ENCODE measurements around the gene CACHD1. TPM values are rescaled to one million over a fixed set of nuclear protein-coding genes. Genes with fewer than 3 reads are reported as not detected.
A peak's percentile ranks its signal among the peaks of the same experiment; 100 is the strongest.
"Not testable (repeated sequence)": the region's sequence is repeated elsewhere in the genome, so short reads cannot be mapped to it uniquely, and the experiment has no call there.

CACHD1 gene
- total RNA-seq, 2 experiments from 2014 or later: 0.27 to 0.33 TPM

- H3K4me3 Mint-ChIP-seq: no peak overlapping the region
- H3K9me3 Mint-ChIP-seq: no peaks in the 10 kb centered on the region
- no peaks in the 10 kb centered on the region for H3K27me3 Mint-ChIP-seq
- POLR2A ChIA-PET: no interaction called here
- H3K27ac Mint-ChIP-seq: no peak overlapping the region
- no peaks in the 10 kb centered on the region for H3K36me3 Mint-ChIP-seq
- CTCF ChIA-PET: no interaction called here
- intact Hi-C loops (cut with micrococcal nuclease): no loop called here
- DNase-seq: no peak
- H3K4me1 Mint-ChIP-seq (ENCODE audit: low read depth): no peaks in the 10 kb centered on the region
Measured at GRCh38 chr1:64597113-64597512, 127.2 kb downstream of the CACHD1 start.

- Mint-ChIP-seq H3K27me3 (no peaks in the 10 kb centered on the region), H3K4me1 (ENCODE audit: low read depth) (no peaks in the 10 kb centered on the region), H3K9me3 (no peaks in the 10 kb centered on the region), H3K4me3 (no peak overlapping the region), H3K27ac (no peak overlapping the region), H3K36me3 (no peaks in the 10 kb centered on the region)
- intact Hi-C loops (cut with micrococcal nuclease): no loop called here
- POLR2A ChIA-PET: no interaction called here
- CTCF ChIA-PET: no interaction called here
- no peak for DNase-seq
Measured at GRCh38 chr1:64598100-64598571, 128.2 kb downstream of the CACHD1 start.

- Mint-ChIP-seq H3K36me3 (no peaks in the 10 kb centered on the region), H3K27ac (no peak overlapping the region), H3K9me3 (no peaks in the 10 kb centered on the region), H3K27me3 (no peaks in the 10 kb centered on the region), H3K4me1 (ENCODE audit: low read depth) (no peaks in the 10 kb centered on the region), H3K4me3 (no peak overlapping the region)
- intact Hi-C loops (cut with micrococcal nuclease): no loop called here
- CTCF ChIA-PET: no interaction called here
- DNase-seq: no peak
- POLR2A ChIA-PET: no interaction called here
Measured at GRCh38 chr1:64599242-64599641, 129.3 kb downstream of the CACHD1 start.

- ChIA-PET CTCF (interaction anchor here (0.5 to 0.6 kb wide), 2 partner anchors 9 to 459 kb away, joined by 3 to 4 read pairs; no protein-coding TSS in a partner anchor), POLR2A (no interaction called here)
- H3K27me3 Mint-ChIP-seq: peaks cover 2% of the 10 kb centered on the region
- DNase-seq: no peak
- H3K36me3 Mint-ChIP-seq: no peaks in the 10 kb centered on the region
- H3K4me1 Mint-ChIP-seq (ENCODE audit: low read depth): no peaks in the 10 kb centered on the region
- H3K4me3 Mint-ChIP-seq: no peak overlapping the region
- H3K27ac Mint-ChIP-seq: no peak overlapping the region
- intact Hi-C loops (cut with micrococcal nuclease): no loop called here
- no peaks in the 10 kb centered on the region for H3K9me3 Mint-ChIP-seq
Measured at GRCh38 chr1:64601207-64601606, 131.3 kb downstream of the CACHD1 start.

- CTCF ChIA-PET: no interaction called here
- POLR2A ChIA-PET: no interaction called here
- peaks cover 14% of the 10 kb centered on the region for H3K9me3 Mint-ChIP-seq
Measured at GRCh38 chr1:64608005-64608650, 138.2 kb downstream of the CACHD1 start.

GRCh38 chr1:64608651-64609048 lies 138.7 kb downstream of the CACHD1 start:
- no peak for DNase-seq
- Mint-ChIP-seq H3K4me3 (no peak overlapping the region), H3K9me3 (peaks cover 14% of the 10 kb centered on the region), H3K27me3 (peaks cover 3% of the 10 kb centered on the region), H3K4me1 (ENCODE audit: low read depth) (no peaks in the 10 kb centered on the region), H3K36me3 (peaks cover 1% of the 10 kb centered on the region), H3K27ac (no peak overlapping the region)
- CTCF ChIA-PET: no interaction called here
- POLR2A ChIA-PET: no interaction called here
- intact Hi-C loops (cut with micrococcal nuclease): no loop called here

More at GRCh38 chr1:64608005-64608650, 138.2 kb downstream of the CACHD1 start:
- peaks cover 3% of the 10 kb centered on the region for H3K27me3 Mint-ChIP-seq
- H3K4me1 Mint-ChIP-seq (ENCODE audit: low read depth): no peaks in the 10 kb centered on the region
- intact Hi-C loops (cut with micrococcal nuclease): no loop called here
- no peak overlapping the region for H3K27ac Mint-ChIP-seq
- no peak for DNase-seq
- peaks cover 1% of the 10 kb centered on the region for H3K36me3 Mint-ChIP-seq
- H3K4me3 Mint-ChIP-seq: no peak overlapping the region

- CTCF ChIA-PET; intact Hi-C loops (cut with micrococcal nuclease); H3K27me3 Mint-ChIP-seq; POLR2A ChIA-PET; DNase-seq; H3K27ac Mint-ChIP-seq; H3K4me1 Mint-ChIP-seq (ENCODE audit: low read depth); H3K4me3 Mint-ChIP-seq; H3K36me3 Mint-ChIP-seq: not testable (repeated sequence)
- peaks cover 14% of the 10 kb centered on the region for H3K9me3 Mint-ChIP-seq
Measured at GRCh38 chr1:64610950-64611349, 141.0 kb downstream of the CACHD1 start.

- H3K36me3 Mint-ChIP-seq: no peaks in the 10 kb centered on the region
- peaks cover 8% of the 10 kb centered on the region for H3K27me3 Mint-ChIP-seq
- no peak for DNase-seq
- ChIA-PET CTCF (interaction anchor here (0.5 to 0.6 kb wide), 2 partner anchors 47 to 624 kb away, joined by 3 read pairs; no protein-coding TSS in a partner anchor), POLR2A (no interaction called here)
- intact Hi-C loops (cut with micrococcal nuclease): no loop called here
- H3K4me3 Mint-ChIP-seq: no peak overlapping the region
- no peak overlapping the region for H3K27ac Mint-ChIP-seq
- H3K4me1 Mint-ChIP-seq (ENCODE audit: low read depth): no peaks in the 10 kb centered on the region
- peaks cover 7% of the 10 kb centered on the region for H3K9me3 Mint-ChIP-seq
Measured at GRCh38 chr1:64616039-64616438, 146.1 kb downstream of the CACHD1 start.

GRCh38 chr1:64623750-64624191 lies 153.8 kb downstream of the CACHD1 start:
- no peaks in the 10 kb centered on the region for H3K9me3 Mint-ChIP-seq
- H3K36me3 Mint-ChIP-seq: no peaks in the 10 kb centered on the region
- ChIA-PET CTCF (no interaction called here), POLR2A (no interaction called here)
- intact Hi-C loops (cut with micrococcal nuclease): no loop called here
- peak; percentile 28 for DNase-seq
- H3K4me3 Mint-ChIP-seq: no peak overlapping the region
- no peaks in the 10 kb centered on the region for H3K4me1 Mint-ChIP-seq (ENCODE audit: low read depth)
- H3K27me3 Mint-ChIP-seq: peaks cover 6% of the 10 kb centered on the region
- H3K27ac Mint-ChIP-seq: no peak overlapping the region

- peak; percentile 10 for DNase-seq
- intact Hi-C loops (cut with micrococcal nuclease): no loop called here
- Mint-ChIP-seq H3K4me1 (ENCODE audit: low read depth) (no peaks in the 10 kb centered on the region), H3K9me3 (no peaks in the 10 kb centered on the region), H3K36me3 (no peaks in the 10 kb centered on the region), H3K27me3 (peaks cover 6% of the 10 kb centered on the region), H3K4me3 (no peak overlapping the region), H3K27ac (no peak overlapping the region)
- POLR2A ChIA-PET: no interaction called here
- CTCF ChIA-PET: no interaction called here
Measured at GRCh38 chr1:64624218-64624713, 154.3 kb downstream of the CACHD1 start.

- Mint-ChIP-seq H3K36me3 (no peaks in the 10 kb centered on the region), H3K9me3 (no peaks in the 10 kb centered on the region), H3K27me3 (peaks cover 6% of the 10 kb centered on the region), H3K4me1 (ENCODE audit: low read depth) (no peaks in the 10 kb centered on the region), H3K4me3 (no peak overlapping the region), H3K27ac (no peak overlapping the region)
- intact Hi-C loops (cut with micrococcal nuclease): no loop called here
- no peak for DNase-seq
- ChIA-PET CTCF (no interaction called here), POLR2A (no interaction called here)
Measured at GRCh38 chr1:64624808-64625207, 154.9 kb downstream of the CACHD1 start.

- H3K4me3 Mint-ChIP-seq: no peak overlapping the region
- intact Hi-C loops (cut with micrococcal nuclease): no loop called here
- H3K27ac Mint-ChIP-seq: no peak overlapping the region
Measured at GRCh38 chr1:64630611-64631010, 160.7 kb downstream of the CACHD1 start.

GRCh38 chr1:64631346-64632034 lies 161.6 kb downstream of the CACHD1 start:
- Mint-ChIP-seq H3K4me1 (ENCODE audit: low read depth) (peaks cover 12% of the 10 kb centered on the region), H3K9me3 (no peaks in the 10 kb centered on the region), H3K36me3 (no peaks in the 10 kb centered on the region), H3K27me3 (peaks cover 3% of the 10 kb centered on the region), H3K27ac (no peak overlapping the region), H3K4me3 (no peak overlapping the region)
- ChIA-PET CTCF (no interaction called here), POLR2A (no interaction called here)
- no peak for DNase-seq
- intact Hi-C loops (cut with micrococcal nuclease): no loop called here

More at GRCh38 chr1:64630611-64631010, 160.7 kb downstream of the CACHD1 start:
- H3K9me3 Mint-ChIP-seq: no peaks in the 10 kb centered on the region
- H3K27me3 Mint-ChIP-seq: peaks cover 3% of the 10 kb centered on the region
- DNase-seq: no peak
- POLR2A ChIA-PET: no interaction called here
- H3K4me1 Mint-ChIP-seq (ENCODE audit: low read depth): peaks cover 12% of the 10 kb centered on the region
- no peaks in the 10 kb centered on the region for H3K36me3 Mint-ChIP-seq
- CTCF ChIA-PET: no interaction called here
